ENCODE data around the gene SPEN.
"Not testable (repeated sequence)": the region's sequence is repeated elsewhere in the genome, so short reads cannot be mapped to it uniquely, and the experiment has no call there.

SPEN gene

DNA sequence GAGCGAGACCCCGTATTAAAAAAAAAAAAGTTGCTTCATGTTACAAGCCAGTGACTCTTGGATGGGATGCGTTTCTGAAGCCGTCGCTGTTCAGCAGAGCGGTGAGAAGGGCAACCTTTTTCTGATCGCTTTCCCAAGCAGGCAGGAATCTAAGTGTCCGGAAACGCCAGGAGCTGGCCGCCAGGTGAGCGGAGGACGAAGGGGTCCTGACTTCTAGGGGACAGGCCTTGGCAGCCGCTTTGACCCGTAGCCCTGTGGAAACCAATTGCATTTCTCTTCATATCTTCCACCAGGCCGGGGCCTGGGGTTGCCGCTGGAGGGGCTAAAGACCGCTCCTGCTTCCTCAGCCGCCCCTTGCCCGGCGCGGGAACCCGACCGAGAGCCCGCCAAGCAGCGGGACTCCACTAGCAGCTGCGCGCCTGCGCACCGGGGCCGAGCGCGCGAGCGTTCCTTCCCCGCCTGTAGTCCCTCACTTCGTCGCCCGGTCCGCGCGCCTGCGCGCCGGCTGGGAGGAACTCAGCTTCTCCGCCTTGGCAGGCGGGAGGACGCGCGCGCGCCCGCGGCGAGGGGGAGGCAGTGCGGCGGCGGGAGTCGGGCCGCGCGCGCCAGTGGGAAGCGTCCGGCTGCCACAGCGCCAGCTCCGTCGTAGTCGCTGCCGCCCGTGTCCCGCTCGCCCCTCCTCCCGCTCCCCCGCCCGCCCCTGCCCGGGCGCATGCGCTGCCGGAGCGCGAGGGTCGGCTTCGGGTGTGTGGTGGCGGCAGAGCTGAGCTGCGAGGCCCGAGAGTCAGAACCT is at the start of gene SPEN:
Gene SPEN, plus strand, starts transcription at position 608 of the 793 bp plus-strand sequence. CDS start 361 bp downstream, outside the sequence.
- peak; percentile 97 to 99 (median 98) for DNase-seq

- no peak for DNase-seq
Observed at GRCh38 chr1:15799004-15799867, 48.3 kb upstream of the SPEN start.

DNA sequence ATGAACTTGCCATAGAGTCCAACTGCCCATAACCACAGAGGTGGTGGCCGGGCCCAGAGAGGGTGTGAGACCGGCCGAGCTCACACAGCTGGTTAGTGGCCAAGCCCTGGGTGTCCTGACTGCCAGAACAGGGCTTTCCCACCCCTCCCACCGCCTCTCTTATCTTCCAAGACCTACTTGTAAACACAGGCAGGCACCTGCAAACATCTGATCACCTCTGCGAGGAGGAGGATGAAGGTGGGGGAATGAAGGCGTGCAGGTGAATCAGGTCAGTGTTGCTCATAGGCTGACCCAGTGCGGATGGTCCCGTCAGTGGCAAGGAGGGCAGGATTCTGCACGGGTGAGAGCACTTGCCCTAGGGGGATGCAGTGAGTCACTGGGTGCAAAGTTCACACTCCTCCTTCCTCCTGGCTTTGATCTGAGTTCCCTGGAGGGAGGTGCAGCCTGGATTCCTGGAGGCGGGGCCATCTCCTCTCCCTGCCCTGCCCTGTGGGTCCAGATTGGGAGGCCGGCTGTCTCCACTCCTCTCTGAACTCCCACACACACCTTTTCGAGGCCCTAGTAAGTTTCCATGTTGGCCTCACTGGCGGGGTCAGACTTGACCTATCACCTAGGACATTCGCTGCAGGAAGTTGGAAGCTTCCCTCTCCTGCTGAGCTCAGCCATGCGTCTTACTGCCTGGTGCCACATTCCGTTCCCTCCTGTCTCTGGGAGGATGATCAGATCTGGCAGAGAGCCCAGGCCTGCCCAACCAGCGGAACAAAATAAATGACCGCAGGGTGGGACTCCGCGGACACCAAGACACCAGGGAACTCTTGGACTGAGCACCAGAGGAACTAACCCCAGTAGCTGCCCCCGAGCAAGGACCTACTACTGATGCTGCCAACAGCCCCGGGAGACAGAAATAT is 47.3 kb upstream of the SPEN start:
- peak in 2 of 3 experiments; percentile 29 to 52 for DNase-seq

- DNase-seq: no peak
Observed at GRCh38 chr1:15802234-15802965, 45.1 kb upstream of the SPEN start.

- DNase-seq: peak in 2 of 3 experiments; percentile 36 to 57
Observed at GRCh38 chr1:15803380-15803779, 44.1 kb upstream of the SPEN start.

DNA sequence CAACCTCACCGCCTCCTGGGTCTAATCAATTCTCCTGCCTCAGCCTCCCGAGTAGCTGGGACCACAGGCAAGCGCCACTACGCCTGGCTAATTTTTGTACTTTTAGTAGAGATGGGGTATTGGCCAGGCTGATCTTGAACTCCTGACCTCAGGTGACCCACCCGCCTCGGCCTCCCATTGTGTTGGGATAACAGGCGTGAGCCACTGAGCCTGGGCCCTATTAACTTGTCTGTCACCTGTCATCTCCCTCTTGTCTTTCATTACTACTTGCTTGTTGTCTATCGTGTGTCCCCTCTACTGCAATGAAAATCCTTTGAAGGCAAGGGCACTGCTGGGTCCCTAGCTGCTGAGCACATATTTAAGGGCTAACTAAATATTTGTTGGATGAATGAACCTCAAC is 43.4 kb upstream of the SPEN start:
- peak in 1 of 3 experiments; percentile 5 for DNase-seq

DNA sequence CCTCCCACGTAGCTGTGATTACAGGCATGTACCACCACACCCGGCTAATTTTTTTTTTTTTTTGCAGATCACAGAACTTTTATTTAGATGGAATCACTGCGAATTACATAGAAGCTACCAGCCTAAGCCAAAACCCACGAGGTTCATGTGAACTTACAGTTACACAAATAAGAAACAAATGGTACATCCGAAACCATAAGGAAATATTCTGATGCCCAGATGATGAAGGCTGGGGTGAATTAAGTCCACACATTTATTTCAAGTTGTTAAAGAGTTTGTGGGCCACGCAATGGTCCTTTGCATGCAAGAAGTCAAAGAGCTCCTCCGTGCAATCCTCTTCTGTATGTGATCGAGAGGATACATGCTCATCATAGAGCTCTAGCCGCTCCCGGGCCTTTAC is 40.4 kb upstream of the SPEN start:
- DNase-seq: no peak

- peak in 1 of 3 experiments; percentile 34 for DNase-seq
Observed at GRCh38 chr1:15807549-15807948, 40.0 kb upstream of the SPEN start, which contains the start of gene UQCRHL. UQCRHL (minus strand) TSS chr1:15807649; CDS start chr1:15807649, 0 bp downstream.

GRCh38 chr1:15808955-15809354 is 38.6 kb upstream of the SPEN start:
- DNase-seq: no peak

- no peak for DNase-seq
Observed at GRCh38 chr1:15810073-15810472, 37.4 kb upstream of the SPEN start.

DNA sequence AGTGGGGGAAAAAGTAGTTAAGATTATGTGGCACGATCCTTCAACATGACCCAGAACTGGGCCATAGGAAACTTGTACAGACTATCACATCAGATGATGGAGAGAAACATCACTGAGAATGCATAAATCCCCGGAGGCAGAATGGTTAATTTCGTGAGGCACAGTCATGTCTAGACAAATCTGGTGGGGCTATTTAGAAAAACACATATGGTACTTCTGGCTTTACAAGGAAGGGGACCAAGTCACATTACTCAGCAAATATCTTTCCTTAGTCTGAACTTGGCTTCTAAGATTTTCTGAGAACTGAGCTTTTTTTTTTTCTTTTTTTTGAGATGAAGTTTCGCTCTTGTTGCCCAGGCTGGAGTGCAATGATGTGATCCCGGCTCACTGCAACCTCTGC is 30.8 kb upstream of the SPEN start:
- DNase-seq: no peak

GRCh38 chr1:15820478-15820877 is 27.0 kb upstream of the SPEN start:
- no peak for DNase-seq

GRCh38 chr1:15825800-15826199 is 21.7 kb upstream of the SPEN start:
- DNase-seq: no peak

- no peak for DNase-seq
Observed at GRCh38 chr1:15826810-15827507, 20.5 kb upstream of the SPEN start.

GRCh38 chr1:15827567-15827966 is 19.9 kb upstream of the SPEN start:
- not testable (repeated sequence) for DNase-seq

DNA sequence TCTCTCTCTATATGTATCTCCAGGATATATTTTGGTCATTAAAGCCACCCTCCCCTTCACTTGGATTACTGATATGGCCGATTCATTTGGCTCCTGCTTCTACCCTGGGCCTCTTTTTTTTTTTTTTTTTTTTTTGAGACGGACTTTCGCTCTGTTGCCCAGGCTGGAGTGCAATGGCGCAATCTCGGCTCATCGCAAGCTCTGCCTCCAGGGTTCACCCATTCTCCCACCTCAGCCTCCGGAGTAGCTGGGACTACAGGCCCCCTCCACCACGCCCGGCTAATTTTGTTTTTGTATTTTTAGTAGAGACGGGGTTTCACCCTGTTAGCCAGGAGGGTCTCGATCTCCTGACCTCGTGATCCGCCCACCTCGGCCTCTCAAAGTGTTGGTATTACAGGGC is 18.6 kb upstream of the SPEN start:
- not testable (repeated sequence) for DNase-seq

DNA sequence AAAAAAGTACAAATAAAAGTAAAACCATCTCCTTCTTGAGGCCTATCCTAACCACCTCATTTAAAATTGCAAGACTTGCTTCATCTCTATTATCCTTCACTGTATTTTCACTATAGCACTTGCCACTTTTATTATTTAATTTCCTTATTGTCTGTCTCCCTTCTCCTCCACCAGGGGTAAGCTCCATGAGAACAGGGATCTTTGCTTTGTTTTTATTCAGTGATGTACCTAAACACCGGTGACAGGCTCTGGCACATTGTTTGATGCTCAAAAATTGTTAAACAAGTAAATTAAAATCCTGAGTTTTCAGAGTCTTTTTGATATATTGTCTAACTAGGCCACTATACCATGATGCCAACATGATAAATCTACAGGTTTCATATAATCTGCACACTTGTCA is 17.2 kb upstream of the SPEN start:
- no peak for DNase-seq

GRCh38 chr1:15833069-15833679 is 14.3 kb upstream of the SPEN start:
- peak; percentile 54 to 92 (median 88) for DNase-seq

GRCh38 chr1:15833842-15834405 is 13.6 kb upstream of the SPEN start:
- peak in 1 of 3 experiments; percentile 71 for DNase-seq

Data from NCI-H1417 (cell line).